LNCaP clone FGC (cell line): ENCODE measurements around the gene LDB3.

Experiments used
- DNase-seq: peaks from one replicate; pipeline ENCODE4 v3.0.0-alpha.2; 2011; ENCODE audit warnings: low read depth
- H3K4me3 ChIP-seq: 2 replicates; pipeline ENCODE4 v1.5.1; 2011; ENCODE audit warnings: mild to moderate bottlenecking, low read depth, low read length, control low read depth
- CTCF ChIP-seq: IDR thresholded peaks from 2 replicates; pipeline ENCODE4 v1.5.1; 2012; ENCODE audit warnings: mild to moderate bottlenecking; ENCODE audit not compliant: control insufficient read depth, insufficient read depth; ENCODE audit errors: extremely low read depth

Gene LDB3

DNA sequence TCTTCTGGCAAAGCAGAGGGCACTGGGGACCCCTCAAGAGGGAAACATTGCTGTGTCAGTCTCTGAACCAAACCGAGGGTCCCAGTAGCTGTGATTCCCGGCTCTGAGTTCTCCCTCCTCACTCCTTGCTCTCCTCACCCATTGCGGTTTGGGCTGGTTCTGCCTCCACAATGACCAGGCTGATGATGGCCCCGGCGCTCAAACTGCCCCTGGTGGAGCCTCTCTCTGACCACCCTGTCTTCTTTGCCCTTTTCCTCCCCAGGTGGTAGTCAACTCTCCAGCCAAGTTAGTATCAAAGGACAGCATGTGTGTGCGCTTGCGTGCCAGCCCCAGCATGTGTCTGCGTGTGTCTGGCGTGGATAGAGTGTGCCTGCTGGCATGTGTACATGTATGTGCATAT, 17.1 kb downstream of the LDB3 start:
- no peak for DNase-seq
- no peak overlapping the region for H3K4me3 ChIP-seq
- TF ChIP-seq CTCF: no peak

GRCh38 chr10:86685893-86686632, 17.8 kb downstream of the LDB3 start:
- no peak overlapping the region for H3K4me3 ChIP-seq
- TF ChIP-seq CTCF: no peak
- DNase-seq: no peak

DNA sequence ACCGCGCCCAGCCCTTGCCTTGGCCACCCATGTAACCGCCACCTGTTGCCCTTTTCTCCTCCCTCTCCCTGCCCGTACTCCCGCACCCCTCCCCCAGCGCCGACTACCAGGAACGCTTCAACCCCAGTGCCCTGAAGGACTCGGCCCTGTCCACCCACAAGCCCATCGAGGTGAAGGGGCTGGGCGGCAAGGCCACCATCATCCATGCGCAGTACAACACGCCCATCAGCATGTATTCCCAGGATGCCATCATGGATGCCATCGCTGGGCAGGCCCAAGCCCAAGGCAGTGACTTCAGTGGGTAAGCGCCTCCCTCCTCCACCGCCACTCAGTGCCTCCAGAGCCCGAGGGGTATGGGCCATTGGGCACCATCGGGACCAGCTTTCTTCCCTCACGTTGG, 18.7 kb downstream of the LDB3 start:
- no peak for DNase-seq
- H3K4me3 ChIP-seq: no peak overlapping the region
- no peak for TF ChIP-seq CTCF

- TF ChIP-seq CTCF: no peak
- no peak for DNase-seq
Observed at GRCh38 chr10:86687750-86688149, 19.4 kb downstream of the LDB3 start.

DNA sequence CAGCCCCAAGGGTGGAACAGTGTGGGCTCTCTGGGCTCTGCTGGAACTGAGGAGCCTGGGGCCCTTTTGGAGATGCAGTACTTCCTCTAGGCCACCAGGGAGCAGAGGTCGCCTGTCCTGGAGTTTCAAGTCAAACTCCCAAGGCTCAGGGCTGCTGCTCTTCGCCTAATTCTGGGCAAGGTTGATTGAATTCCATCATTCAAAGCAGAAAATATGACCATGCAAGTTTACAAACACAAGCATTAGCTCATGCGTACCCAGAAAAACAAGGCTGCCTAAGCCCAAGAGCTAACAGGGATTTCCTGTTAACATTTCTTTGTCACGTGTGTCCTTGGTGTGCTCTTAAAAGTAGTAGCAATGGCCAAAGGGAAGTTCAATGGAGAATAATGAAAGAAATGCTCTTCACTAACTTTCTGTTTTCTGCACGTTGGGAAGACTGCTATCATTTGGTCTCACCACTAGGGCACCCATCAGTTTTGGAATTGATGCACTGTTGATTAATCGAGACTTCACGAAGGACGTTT, 20.1 kb downstream of the LDB3 start:
- TF ChIP-seq CTCF: peak; percentile 60
- no peak overlapping the region for H3K4me3 ChIP-seq
- DNase-seq: no peak

More at GRCh38 chr10:86687750-86688149, 19.4 kb downstream of the LDB3 start:
- H3K4me3 ChIP-seq: no peak overlapping the region

- H3K4me3 ChIP-seq: no peak overlapping the region
- TF ChIP-seq CTCF: no peak
- no peak for DNase-seq
Observed at GRCh38 chr10:86689146-86689545, 20.8 kb downstream of the LDB3 start.

- TF ChIP-seq CTCF: no peak
- no peak overlapping the region for H3K4me3 ChIP-seq
- DNase-seq: no peak
Observed at GRCh38 chr10:86690231-86690630, 21.9 kb downstream of the LDB3 start.
